Loucy (cell line): ENCODE data around the gene WIPF2.

Experiments
- EZH2phosphoT487 ChIP-seq: fragments of 200-600 bp; IDR thresholded peaks from 2 replicates; pipeline ENCODE4 v1.6.1; 2018; ENCODE audit warnings: antibody characterized with exemption, mild to moderate bottlenecking, moderate library complexity, borderline replicate concordance
- TF ChIP-seq, protein P1 (sequence below): fragments of 200-600 bp; sonication (generic); conservative IDR thresholded peaks from 2 replicates; pipeline ENCODE4 v1.5.1; 2014; ENCODE audit warnings: mild to moderate bottlenecking, antibody characterized with exemption, low read length

- TF ChIP-seq, protein P1, sequence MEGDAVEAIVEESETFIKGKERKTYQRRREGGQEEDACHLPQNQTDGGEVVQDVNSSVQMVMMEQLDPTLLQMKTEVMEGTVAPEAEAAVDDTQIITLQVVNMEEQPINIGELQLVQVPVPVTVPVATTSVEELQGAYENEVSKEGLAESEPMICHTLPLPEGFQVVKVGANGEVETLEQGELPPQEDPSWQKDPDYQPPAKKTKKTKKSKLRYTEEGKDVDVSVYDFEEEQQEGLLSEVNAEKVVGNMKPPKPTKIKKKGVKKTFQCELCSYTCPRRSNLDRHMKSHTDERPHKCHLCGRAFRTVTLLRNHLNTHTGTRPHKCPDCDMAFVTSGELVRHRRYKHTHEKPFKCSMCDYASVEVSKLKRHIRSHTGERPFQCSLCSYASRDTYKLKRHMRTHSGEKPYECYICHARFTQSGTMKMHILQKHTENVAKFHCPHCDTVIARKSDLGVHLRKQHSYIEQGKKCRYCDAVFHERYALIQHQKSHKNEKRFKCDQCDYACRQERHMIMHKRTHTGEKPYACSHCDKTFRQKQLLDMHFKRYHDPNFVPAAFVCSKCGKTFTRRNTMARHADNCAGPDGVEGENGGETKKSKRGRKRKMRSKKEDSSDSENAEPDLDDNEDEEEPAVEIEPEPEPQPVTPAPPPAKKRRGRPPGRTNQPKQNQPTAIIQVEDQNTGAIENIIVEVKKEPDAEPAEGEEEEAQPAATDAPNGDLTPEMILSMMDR = no peak
- TF ChIP-seq EZH2phosphoT487 = no peak
These were observed 49.1 kb downstream of the WIPF2 start for GRCh38 chr17:40268141-40268712.
